Activated CD4-positive, alpha-beta T cell treated with anti-CD3 and anti-CD28 coated beads for 36 hours (primary cell): ENCODE measurements around the gene KCNJ18. TPM values are rescaled to one million over a fixed set of nuclear protein-coding genes. Genes with fewer than 3 reads are reported as not detected.
"Not testable (repeated sequence)": the region's sequence is repeated elsewhere in the genome, so short reads cannot be mapped to it uniquely, and the experiment has no call there.

ENCODE experiments used
- ATAC-seq: fragments of 200-7000 bp; cut with Tn5 transposase; one replicate; pipeline ENCODE4 v1.10.0; 2021; ENCODE audit warnings: mild to moderate bottlenecking, moderate library complexity
- CTCF ChIA-PET: fragments of 350-600 bp; sonication (Branson Sonifier 250); formaldehyde crosslinking; loops from one replicate; lab custom pipeline; 2021; ENCODE audit warnings: antibody characterized with exemption; lab: Charles Lee
- POLR2A ChIA-PET: fragments of 350-600 bp; sonication (Branson Sonifier 250); formaldehyde crosslinking; loops from one replicate; lab custom pipeline; 2021; ENCODE audit warnings: antibody characterized with exemption, inconsistent platforms; lab: Charles Lee
- DNase-seq: peaks from one replicate; pipeline ENCODE4 v3.0.0-alpha.2; 2020
- H3K27ac Mint-ChIP-seq: one replicate; pipeline ENCODE4 v1.8.0; 2021; ENCODE audit warnings: mixed read lengths
- H3K27me3 Mint-ChIP-seq: one replicate; pipeline ENCODE4 v1.8.0; 2021; ENCODE audit warnings: mixed read lengths
- H3K36me3 Mint-ChIP-seq: one replicate; pipeline ENCODE4 v1.8.0; 2021; ENCODE audit warnings: low read depth, mixed read lengths
- H3K4me1 Mint-ChIP-seq: one replicate; pipeline ENCODE4 v1.8.0; 2021; ENCODE audit warnings: mixed read lengths
- H3K4me3 Mint-ChIP-seq: one replicate; pipeline ENCODE4 v1.8.0; 2021; ENCODE audit warnings: mild to moderate bottlenecking, moderate library complexity, mixed read lengths
- H3K9me3 Mint-ChIP-seq: one replicate; pipeline ENCODE4 v1.8.0; 2021; ENCODE audit warnings: low read depth, mixed read lengths
- intact Hi-C, 2 experiments: fragments of 100-400 bp; cut with DNase I in 1 of 2; cut with micrococcal nuclease in 1 of 2; formaldehyde crosslinking; loops; one replicate each; pipeline versions ENCODE4 v1.14.2 to v1.15.1; 2022 to 2024; cut with DNase I, micrococcal nuclease
- total RNA-seq, 2 experiments: library from RNA; stranded (reverse); gene quantifications; one replicate each; pipeline ENCODE4 v1.2.3, GENCODE V29; 2021

Gene KCNJ18
- total RNA-seq, 2 experiments from 2014 or later, result not detected

DNA sequence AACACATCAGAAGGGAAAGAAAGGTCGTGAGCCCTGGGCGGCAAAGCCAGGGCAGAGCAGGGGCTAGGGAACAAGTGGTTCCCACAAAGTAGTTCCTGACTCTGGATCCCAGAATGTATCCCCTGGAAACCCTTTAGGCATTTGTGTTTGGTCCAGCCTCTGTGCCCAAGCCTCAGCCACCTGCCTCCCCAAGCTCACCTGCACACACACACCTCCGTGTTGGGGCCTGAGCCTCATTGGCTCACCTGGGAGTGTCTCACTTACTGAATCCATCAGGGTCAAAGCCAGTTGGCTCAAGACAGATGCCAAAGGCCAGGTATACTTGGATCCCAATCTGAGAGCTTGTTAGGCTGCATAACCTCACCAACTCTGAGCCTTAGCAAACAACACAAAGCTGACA is 54.1 kb downstream of the KCNJ18 start:
- intact Hi-C loops, result loop anchor here in 1 of 2 experiments (10.0 kb wide), 1 partner anchor 412 kb away; no protein-coding TSS in a partner anchor
- CTCF ChIA-PET, H3K27ac Mint-ChIP-seq, POLR2A ChIA-PET, H3K27me3 Mint-ChIP-seq, H3K4me3 Mint-ChIP-seq, DNase-seq, H3K36me3 Mint-ChIP-seq, ATAC-seq, H3K9me3 Mint-ChIP-seq, H3K4me1 Mint-ChIP-seq: not testable (repeated sequence)

DNA sequence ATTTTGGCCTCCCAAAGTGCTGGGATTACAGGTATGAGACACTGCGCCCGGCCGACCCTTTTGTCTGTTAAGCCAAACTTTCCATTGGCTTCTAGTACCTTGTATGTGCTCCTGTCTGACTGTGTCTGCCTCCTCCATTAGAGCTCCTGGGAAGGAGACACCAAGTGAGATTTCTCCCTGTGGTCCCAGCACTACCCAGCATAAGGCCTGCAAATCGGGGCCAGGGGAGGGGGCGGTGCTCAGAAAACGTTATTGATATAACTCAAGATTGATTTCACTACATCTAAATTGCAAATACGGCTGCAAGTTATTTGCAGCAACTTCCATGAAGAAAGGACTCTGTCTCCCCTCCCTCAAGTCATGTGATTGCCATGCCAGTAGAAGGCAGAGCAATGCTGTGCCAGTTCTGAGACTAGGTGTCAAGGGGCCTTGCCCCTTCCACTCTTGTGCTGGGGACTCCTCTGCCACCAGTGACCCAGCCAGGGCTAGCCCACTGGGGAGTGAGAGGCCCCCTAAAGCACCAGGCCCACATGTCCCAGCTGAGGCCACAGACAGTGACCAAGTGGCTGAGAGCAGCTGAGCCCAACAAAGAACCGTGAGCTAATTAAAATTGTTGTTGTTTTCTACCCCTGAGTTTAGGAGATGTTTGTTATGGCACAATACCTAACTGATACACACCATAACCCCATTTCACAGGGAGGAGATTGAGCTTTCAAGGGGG is 55.0 kb downstream of the KCNJ18 start:
- intact Hi-C loops, result loop anchor here in 1 of 2 experiments (10.0 kb wide), 1 partner anchor 413 kb away; no protein-coding TSS in a partner anchor
- CTCF ChIA-PET, DNase-seq, H3K36me3 Mint-ChIP-seq, H3K4me3 Mint-ChIP-seq, ATAC-seq, H3K9me3 Mint-ChIP-seq, POLR2A ChIA-PET, H3K27me3 Mint-ChIP-seq, H3K4me1 Mint-ChIP-seq, H3K27ac Mint-ChIP-seq: not testable (repeated sequence)

DNA sequence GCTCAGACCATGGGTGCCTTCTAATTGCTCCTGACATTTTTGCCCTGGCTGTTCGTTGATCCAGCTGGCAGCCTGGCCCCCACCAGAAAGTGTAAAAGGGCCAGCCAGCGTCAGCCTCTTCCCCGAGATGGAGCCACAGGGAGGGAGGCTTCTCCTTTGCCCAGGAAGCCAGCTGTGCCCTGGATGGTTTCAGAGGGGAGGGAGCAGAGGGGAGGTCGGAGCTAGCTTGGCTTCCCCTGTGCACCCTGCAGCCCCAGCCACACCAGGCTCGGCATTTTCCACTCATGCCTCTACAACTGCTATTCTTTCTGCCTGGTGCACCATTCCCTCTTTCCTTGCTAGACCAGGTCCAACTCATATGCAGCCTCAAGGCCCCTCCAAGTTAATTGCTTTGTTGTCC is 56.4 kb downstream of the KCNJ18 start:
- intact Hi-C loops, result loop anchor here in 1 of 2 experiments (10.0 kb wide), 1 partner anchor 414 kb away; no protein-coding TSS in a partner anchor
- DNase-seq, ATAC-seq, CTCF ChIA-PET, H3K36me3 Mint-ChIP-seq, POLR2A ChIA-PET, H3K4me3 Mint-ChIP-seq, H3K27me3 Mint-ChIP-seq, H3K27ac Mint-ChIP-seq, H3K4me1 Mint-ChIP-seq, H3K9me3 Mint-ChIP-seq: not testable (repeated sequence)

DNA sequence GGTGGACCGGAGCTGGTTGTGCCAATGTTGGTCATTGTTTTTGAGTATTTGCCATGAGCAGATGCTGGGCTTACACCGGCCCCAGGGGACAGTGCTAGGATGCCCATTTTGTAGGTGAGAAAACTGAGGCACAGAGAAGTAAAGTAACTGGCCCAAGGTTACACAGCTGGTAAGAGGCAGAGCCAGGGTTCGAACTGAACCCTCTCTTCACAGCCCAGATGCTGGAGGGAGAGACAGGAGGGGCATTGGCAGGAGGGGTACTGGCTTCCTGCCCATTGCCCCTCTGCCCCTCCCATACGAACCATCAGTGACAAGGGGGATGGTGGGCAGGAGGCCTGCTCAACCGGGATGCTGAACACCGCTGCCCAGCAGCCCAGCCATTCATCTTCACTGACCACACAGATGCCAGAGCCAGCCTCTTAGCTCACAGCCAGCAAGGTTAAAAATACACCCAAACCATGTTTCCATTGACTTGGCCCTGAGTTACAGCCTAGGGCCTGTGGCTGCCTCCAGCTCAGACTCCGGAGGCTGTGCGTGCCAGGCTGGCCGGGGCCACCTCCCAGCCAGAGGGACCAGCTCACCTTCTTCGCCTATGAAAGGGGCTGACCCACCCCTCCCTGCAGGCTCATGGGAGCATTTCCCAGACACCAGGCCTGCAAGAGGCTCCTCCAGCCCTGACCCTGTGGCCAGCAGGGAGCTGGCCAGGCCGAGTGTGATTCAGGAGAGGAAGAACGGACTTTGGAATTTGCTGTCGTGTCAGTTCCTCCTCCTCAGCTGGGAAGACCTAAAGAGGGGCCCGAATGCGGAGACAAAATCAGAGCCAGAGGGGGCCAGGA is 57.6 kb downstream of the KCNJ18 start:
- CTCF ChIA-PET, result not testable (repeated sequence)

DNA sequence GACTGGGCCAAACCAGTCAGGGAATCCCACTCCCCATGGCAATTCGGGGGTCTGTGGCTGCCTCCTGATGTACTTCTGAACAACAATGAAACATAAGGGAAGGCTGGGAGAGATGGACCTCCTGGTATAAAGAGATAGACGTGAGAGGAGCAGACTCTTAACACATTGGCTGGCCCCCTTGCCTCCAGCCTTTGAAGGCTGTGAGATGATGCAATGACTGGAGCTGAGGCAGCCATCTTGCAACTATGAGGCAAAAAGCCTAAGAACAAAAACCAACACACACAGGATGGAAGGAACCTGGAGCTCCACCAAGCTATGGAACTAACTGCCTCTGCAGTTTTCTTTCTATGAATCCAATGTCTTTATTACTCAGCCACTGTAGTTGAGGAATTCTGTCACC is 58.8 kb downstream of the KCNJ18 start:
- H3K27ac Mint-ChIP-seq, H3K36me3 Mint-ChIP-seq, DNase-seq: not testable (repeated sequence)

More for the DNA sequence above, 57.6 kb downstream of the KCNJ18 start:
- H3K4me1 Mint-ChIP-seq, H3K36me3 Mint-ChIP-seq, DNase-seq, H3K4me3 Mint-ChIP-seq, H3K27ac Mint-ChIP-seq, POLR2A ChIA-PET, H3K9me3 Mint-ChIP-seq, ATAC-seq, H3K27me3 Mint-ChIP-seq: not testable (repeated sequence)
- intact Hi-C loops, result loop anchor here in 1 of 2 experiments (10.0 kb wide), 1 partner anchor 415 kb away; no protein-coding TSS in a partner anchor

More for the DNA sequence above, 58.8 kb downstream of the KCNJ18 start:
- CTCF ChIA-PET, H3K9me3 Mint-ChIP-seq, H3K4me3 Mint-ChIP-seq, intact Hi-C loops, H3K27me3 Mint-ChIP-seq, H3K4me1 Mint-ChIP-seq, POLR2A ChIA-PET, ATAC-seq: not testable (repeated sequence)
